MCF 10A (cell line): ENCODE results near the gene CXorf49B. TPM values are rescaled to one million over a fixed set of nuclear protein-coding genes. Genes with fewer than 3 reads are reported as not detected.
"Not testable (repeated sequence)": the region's sequence is repeated elsewhere in the genome, so short reads cannot be mapped to it uniquely, and the experiment has no call there.

Experiments used
- BruUV-seq: library from RNA; stranded (reverse); fragments of 400-500 nt; replicated peaks from 2 replicates; lab custom pipeline; 2021; lab: Mats Ljungman, UMichigan
- CTCF ChIA-PET: fragments of 300-600 bp; sonication (Branson Sonifier 250); formaldehyde crosslinking; extraction: SDS; loops from one replicate; lab custom pipeline; 2021; ENCODE audit warnings: antibody characterized with exemption, inconsistent platforms; lab: Yijun Ruan, JAX
- POLR2A ChIA-PET: fragments of 300-600, 350-650 bp; sonication (Branson Sonifier 250); formaldehyde crosslinking; extraction: SDS; loops from one replicate; lab custom pipeline; 2020; ENCODE audit warnings: antibody characterized with exemption, inconsistent platforms; lab: Yijun Ruan, JAX
- DNase-seq: peaks from one replicate; pipeline ENCODE4 v3.0.0-alpha.2; 2018; ENCODE audit not compliant: unreplicated experiment
- H3K27ac Mint-ChIP-seq: one replicate; pipeline ENCODE4 v1.8.0; 2022; ENCODE audit warnings: mild to moderate bottlenecking, low read depth, mixed read lengths; ENCODE audit not compliant: unreplicated experiment
- H3K27me3 Mint-ChIP-seq: one replicate; pipeline ENCODE4 v1.8.0; 2022; ENCODE audit warnings: mixed read lengths; ENCODE audit not compliant: insufficient read depth, unreplicated experiment
- H3K36me3 Mint-ChIP-seq: one replicate; pipeline ENCODE4 v1.8.0; 2022; ENCODE audit warnings: mild to moderate bottlenecking, moderate library complexity, mixed read lengths; ENCODE audit not compliant: insufficient read depth, unreplicated experiment
- H3K4me1 Mint-ChIP-seq: one replicate; pipeline ENCODE4 v1.8.0; 2022; ENCODE audit warnings: mixed read lengths; ENCODE audit not compliant: insufficient read depth, unreplicated experiment
- H3K4me3 Mint-ChIP-seq: one replicate; pipeline ENCODE4 v1.8.0; 2022; ENCODE audit warnings: mild to moderate bottlenecking, moderate library complexity, mixed read lengths; ENCODE audit not compliant: unreplicated experiment
- H3K9me3 Mint-ChIP-seq: one replicate; pipeline ENCODE4 v1.8.0; 2022; ENCODE audit warnings: mixed read lengths; ENCODE audit not compliant: unreplicated experiment
- intact Hi-C: fragments of 100-400 bp; cut with micrococcal nuclease; formaldehyde crosslinking; loops from 2 replicates; pipeline ENCODE4 v1.14.1; 2022
- total RNA-seq: library from RNA; stranded (reverse); gene quantifications from 2 replicates; pipeline ENCODE4 v1.2.3, GENCODE V29; 2022

The CXorf49B gene
- total RNA-seq, 1 experiment from 2014 or later = not detected

GRCh38 chrX:71765613-71766012, 2.5 kb downstream of the CXorf49B start:
- H3K27me3 Mint-ChIP-seq, intact Hi-C loops, H3K36me3 Mint-ChIP-seq, H3K27ac Mint-ChIP-seq, CTCF ChIA-PET, POLR2A ChIA-PET, DNase-seq, H3K4me3 Mint-ChIP-seq, H3K9me3 Mint-ChIP-seq, BruUV-seq, H3K4me1 Mint-ChIP-seq: not testable (repeated sequence)

- CTCF ChIA-PET = not testable (repeated sequence)
Observed at GRCh38 chrX:71767134-71767533, 4.0 kb downstream of the CXorf49B start.

GRCh38 chrX:71778322-71778721, 15.2 kb downstream of the CXorf49B start:
- H3K27me3 Mint-ChIP-seq, H3K36me3 Mint-ChIP-seq, H3K4me1 Mint-ChIP-seq, H3K9me3 Mint-ChIP-seq, CTCF ChIA-PET, DNase-seq, H3K4me3 Mint-ChIP-seq, H3K27ac Mint-ChIP-seq, BruUV-seq, POLR2A ChIA-PET, intact Hi-C loops: not testable (repeated sequence)

More at GRCh38 chrX:71767134-71767533, 4.0 kb downstream of the CXorf49B start:
- POLR2A ChIA-PET, DNase-seq, intact Hi-C loops, H3K27ac Mint-ChIP-seq, BruUV-seq, H3K36me3 Mint-ChIP-seq, H3K9me3 Mint-ChIP-seq, H3K4me3 Mint-ChIP-seq, H3K27me3 Mint-ChIP-seq, H3K4me1 Mint-ChIP-seq: not testable (repeated sequence)

GRCh38 chrX:71782225-71782949, 19.2 kb downstream of the CXorf49B start:
- H3K9me3 Mint-ChIP-seq, POLR2A ChIA-PET, DNase-seq, H3K4me1 Mint-ChIP-seq, H3K36me3 Mint-ChIP-seq, H3K27ac Mint-ChIP-seq, H3K4me3 Mint-ChIP-seq, H3K27me3 Mint-ChIP-seq, BruUV-seq, CTCF ChIA-PET, intact Hi-C loops: not testable (repeated sequence)

GRCh38 chrX:71782950-71783299, 19.8 kb downstream of the CXorf49B start:
- H3K4me1 Mint-ChIP-seq, H3K4me3 Mint-ChIP-seq, H3K9me3 Mint-ChIP-seq, intact Hi-C loops, CTCF ChIA-PET, BruUV-seq, POLR2A ChIA-PET, DNase-seq, H3K36me3 Mint-ChIP-seq, H3K27me3 Mint-ChIP-seq, H3K27ac Mint-ChIP-seq: not testable (repeated sequence)

- H3K36me3 Mint-ChIP-seq, CTCF ChIA-PET, H3K4me1 Mint-ChIP-seq, DNase-seq, H3K4me3 Mint-ChIP-seq, H3K27ac Mint-ChIP-seq, POLR2A ChIA-PET, H3K9me3 Mint-ChIP-seq, BruUV-seq, intact Hi-C loops, H3K27me3 Mint-ChIP-seq: not testable (repeated sequence)
Observed at GRCh38 chrX:71783569-71784347, 20.6 kb downstream of the CXorf49B start.

GRCh38 chrX:71784348-71784983, 21.3 kb downstream of the CXorf49B start:
- H3K4me3 Mint-ChIP-seq, H3K27me3 Mint-ChIP-seq, H3K36me3 Mint-ChIP-seq, H3K9me3 Mint-ChIP-seq, CTCF ChIA-PET, DNase-seq, POLR2A ChIA-PET, H3K4me1 Mint-ChIP-seq, intact Hi-C loops, H3K27ac Mint-ChIP-seq, BruUV-seq: not testable (repeated sequence)

- BruUV-seq, H3K27me3 Mint-ChIP-seq, H3K9me3 Mint-ChIP-seq, H3K4me1 Mint-ChIP-seq, CTCF ChIA-PET, H3K36me3 Mint-ChIP-seq, H3K4me3 Mint-ChIP-seq, DNase-seq, intact Hi-C loops, H3K27ac Mint-ChIP-seq, POLR2A ChIA-PET: not testable (repeated sequence)
Observed at GRCh38 chrX:71806450-71806849, 43.3 kb downstream of the CXorf49B start.
